Activated naive CD4-positive, alpha-beta T cell treated with anti-CD3 and anti-CD28 coated beads, Interleukin-2, amount 50 U/mL, for 24 hours (primary cell): ENCODE results near the gene SPART.
A peak's percentile ranks its signal among the peaks of the same experiment; 100 is the strongest.
"Not testable (repeated sequence)": the region's sequence is repeated elsewhere in the genome, so short reads cannot be mapped to it uniquely, and the experiment has no call there.

Source experiments
- H3K27ac Mint-ChIP-seq: one replicate; pipeline ENCODE4 v1.8.0; 2021; ENCODE audit warnings: mild to moderate bottlenecking, mixed read lengths
- H3K27me3 Mint-ChIP-seq: one replicate; pipeline ENCODE4 v1.8.0; 2021; ENCODE audit warnings: mixed read lengths
- H3K36me3 Mint-ChIP-seq: one replicate; pipeline ENCODE4 v1.8.0; 2021; ENCODE audit warnings: mixed read lengths
- H3K4me1 Mint-ChIP-seq: one replicate; pipeline ENCODE4 v1.8.0; 2021; ENCODE audit warnings: mixed read lengths
- H3K4me3 Mint-ChIP-seq: one replicate; pipeline ENCODE4 v1.8.0; 2021; ENCODE audit warnings: mild to moderate bottlenecking, mixed read lengths
- H3K9me3 Mint-ChIP-seq: one replicate; pipeline ENCODE4 v1.8.0; 2021; ENCODE audit warnings: mixed read lengths

SPART gene

DNA sequence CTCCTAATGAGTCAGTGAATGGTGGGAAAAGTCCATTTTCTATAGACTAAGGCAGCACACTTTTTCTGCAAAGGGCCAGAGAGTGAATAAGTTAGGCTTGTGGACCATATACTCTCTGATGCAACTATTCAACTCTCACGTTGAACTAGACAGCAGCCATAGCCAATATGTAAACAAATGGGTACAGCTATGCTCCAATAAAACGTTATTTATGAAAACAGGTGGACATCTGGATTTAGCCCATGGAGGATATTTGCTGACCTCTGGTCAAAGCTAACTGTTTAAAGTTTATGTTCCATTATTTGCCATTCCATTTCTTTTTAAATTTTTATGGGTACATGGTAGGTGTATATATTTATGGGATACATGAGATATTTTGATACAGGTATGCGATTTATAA is 43.9 kb downstream of the SPART start:
- Mint-ChIP-seq H3K4me3 (no peak overlapping the region), H3K4me1 (peaks cover 10% of the 10 kb centered on the region), H3K27ac (no peak overlapping the region), H3K36me3 (peaks cover 3% of the 10 kb centered on the region), H3K9me3 (no peaks in the 10 kb centered on the region), H3K27me3 (peaks cover 10% of the 10 kb centered on the region)

DNA sequence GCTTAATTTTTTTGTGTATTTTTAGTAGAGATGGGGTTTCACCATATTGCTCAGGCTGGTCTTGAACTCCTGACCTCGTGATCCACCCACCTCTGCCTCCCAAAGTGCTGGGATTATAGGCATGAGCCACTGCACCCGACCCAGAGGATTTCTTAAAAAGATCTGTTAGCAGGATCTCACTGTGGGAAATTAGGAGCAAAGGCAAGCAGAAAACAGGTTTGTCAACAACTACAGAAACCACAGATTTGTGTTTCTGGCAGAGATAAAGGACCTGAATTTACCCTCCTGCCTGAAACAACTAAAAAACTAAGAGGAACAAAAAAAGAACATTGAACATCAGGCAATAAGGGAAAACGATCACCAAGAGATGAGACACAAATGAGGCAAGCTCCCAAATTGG is 46.7 kb downstream of the SPART start:
- H3K9me3 Mint-ChIP-seq, H3K36me3 Mint-ChIP-seq, H3K27ac Mint-ChIP-seq, H3K4me3 Mint-ChIP-seq: not testable (repeated sequence)
- Mint-ChIP-seq H3K27me3 (peaks cover 25% of the 10 kb centered on the region), H3K4me1 (peaks cover 15% of the 10 kb centered on the region)

DNA sequence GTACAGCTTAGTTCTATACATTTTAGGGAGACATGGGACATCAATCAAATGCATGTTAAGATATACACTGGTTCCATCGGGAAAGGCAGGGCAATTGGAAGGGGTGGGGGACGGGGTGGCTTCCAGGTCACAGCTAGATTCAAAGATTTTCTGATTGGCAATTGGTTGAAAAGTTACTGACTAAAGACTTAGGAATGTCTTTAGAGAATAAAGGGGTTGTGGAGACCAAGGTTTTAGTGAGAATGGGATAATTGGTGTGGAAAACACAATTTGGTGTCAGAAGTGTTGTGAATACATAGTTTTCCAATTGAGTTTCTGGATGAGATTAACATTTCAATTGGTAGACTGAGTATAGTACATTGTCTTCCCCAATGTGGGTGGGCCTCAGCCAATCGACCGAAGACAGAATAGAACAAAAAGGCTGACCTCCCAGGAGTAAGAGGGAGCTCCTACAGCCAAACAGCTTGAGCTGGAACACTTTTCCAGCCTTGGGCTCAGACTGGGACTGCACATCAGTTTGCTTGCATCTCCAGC is 47.6 kb downstream of the SPART start:
- peak overlapping the region; percentile 87 for H3K4me3 Mint-ChIP-seq
- H3K27me3 Mint-ChIP-seq: peaks cover 26% of the 10 kb centered on the region
- H3K9me3 Mint-ChIP-seq: no peaks in the 10 kb centered on the region
- no peaks in the 10 kb centered on the region for H3K36me3 Mint-ChIP-seq
- no peak overlapping the region for H3K27ac Mint-ChIP-seq
- H3K4me1 Mint-ChIP-seq: peaks cover 15% of the 10 kb centered on the region

DNA sequence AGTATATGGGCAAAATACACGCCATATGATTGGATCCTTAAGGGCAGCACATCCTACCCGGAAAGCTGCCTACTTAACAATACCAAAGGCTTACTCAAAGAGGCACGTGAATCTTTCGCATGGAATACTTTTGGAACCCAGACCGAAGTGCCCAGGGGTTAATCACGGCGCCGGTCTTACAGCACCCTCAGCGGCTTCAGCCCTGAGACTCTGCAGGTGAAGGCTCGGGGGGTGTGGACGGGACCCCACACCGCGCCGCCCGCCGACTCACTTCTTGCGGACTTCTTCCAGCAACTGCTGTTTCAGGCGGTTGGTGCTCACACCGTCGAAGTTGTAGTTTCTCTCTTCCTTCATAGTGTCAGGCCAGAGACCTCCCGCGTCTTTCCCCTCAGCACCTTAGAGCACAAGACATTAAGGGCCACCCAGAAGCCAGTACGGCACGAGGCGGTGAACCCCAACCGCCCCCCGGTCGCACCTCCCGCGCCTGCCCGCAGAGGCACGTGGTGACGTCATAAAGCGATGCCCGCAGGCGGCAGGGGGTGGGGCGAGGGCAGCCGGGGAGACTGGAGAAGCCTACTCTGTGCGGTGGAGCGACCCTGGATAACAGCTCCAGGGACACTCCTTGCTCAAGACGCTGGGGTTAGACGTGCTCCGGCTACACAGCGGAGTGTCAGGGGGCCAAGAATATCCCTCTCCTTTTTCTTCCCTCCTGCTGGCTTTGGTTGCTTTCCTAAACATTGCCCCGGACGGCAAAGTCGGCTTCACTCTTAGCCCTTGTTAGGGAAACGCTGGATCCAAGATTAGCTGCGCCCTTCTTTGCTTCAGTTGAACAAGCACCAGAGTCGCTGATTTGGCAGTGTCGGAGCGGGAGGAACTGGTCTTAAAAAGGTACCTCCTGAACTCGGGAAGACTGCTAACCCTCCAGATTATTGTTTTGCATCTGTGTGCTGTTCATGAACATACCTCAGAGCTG is 48.5 kb downstream of the SPART start, which contains the start of gene CCDC169:
TSS of gene CCDC169 (minus strand) at position 449 of the 973 bp plus-strand sequence. CDS start at position 354, 95 bp downstream.
- H3K27ac Mint-ChIP-seq: no peak within 1 kb of the TSS
- peaks cover 27% of the 10 kb centered on the region for H3K27me3 Mint-ChIP-seq
- H3K4me1 Mint-ChIP-seq: peaks cover 15% of the 10 kb centered on the region
- no peaks in the 10 kb centered on the region for H3K9me3 Mint-ChIP-seq
- H3K4me3 Mint-ChIP-seq: peak within 1 kb of the TSS; percentile 87
- no peaks in the 10 kb centered on the region for H3K36me3 Mint-ChIP-seq

DNA sequence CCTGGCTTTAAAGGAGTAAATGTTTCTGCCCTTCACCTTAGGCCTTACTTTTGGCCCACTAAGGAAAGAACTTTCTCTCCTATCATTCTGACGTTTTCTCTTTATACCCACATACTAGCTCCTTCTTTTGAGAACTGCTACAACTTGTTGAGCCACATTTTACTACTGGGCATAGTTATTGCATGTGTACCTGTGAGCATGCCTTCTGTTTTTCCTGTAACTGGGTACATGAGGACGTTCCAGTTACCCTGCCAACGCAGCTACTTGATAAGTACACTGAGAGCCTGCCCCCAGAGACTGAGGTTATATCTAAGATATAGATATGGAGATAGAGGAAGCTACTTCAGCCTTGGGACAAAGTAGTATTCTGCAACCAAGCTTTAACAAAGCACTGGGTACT is 52.1 kb downstream of the SPART start:
- Mint-ChIP-seq H3K27ac (no peak overlapping the region), H3K9me3 (no peaks in the 10 kb centered on the region), H3K36me3 (no peaks in the 10 kb centered on the region), H3K4me1 (peaks cover 15% of the 10 kb centered on the region), H3K27me3 (peaks cover 38% of the 10 kb centered on the region), H3K4me3 (no peak overlapping the region)

DNA sequence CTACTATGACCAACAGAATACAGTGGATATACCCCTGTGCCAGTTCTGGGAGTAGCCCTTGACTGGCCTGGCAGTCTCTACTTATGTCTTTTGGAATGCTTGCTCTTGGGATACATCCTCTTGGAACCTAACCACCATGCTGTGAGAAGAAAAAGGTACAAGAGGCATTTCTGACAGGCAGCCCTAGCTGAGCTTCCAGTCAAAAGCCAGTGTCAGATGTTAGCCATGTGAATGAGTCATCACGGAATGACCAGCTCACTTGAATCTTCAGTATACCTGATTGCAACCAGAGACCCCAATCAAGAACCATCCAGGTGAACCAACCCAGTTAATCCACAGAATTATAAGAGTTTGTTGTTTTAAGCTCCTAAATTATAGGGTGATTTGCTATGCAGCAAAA is 52.7 kb downstream of the SPART start:
- H3K4me3 Mint-ChIP-seq: no peak overlapping the region
- no peaks in the 10 kb centered on the region for H3K36me3 Mint-ChIP-seq
- H3K4me1 Mint-ChIP-seq: peaks cover 15% of the 10 kb centered on the region
- no peaks in the 10 kb centered on the region for H3K9me3 Mint-ChIP-seq
- H3K27me3 Mint-ChIP-seq: peaks cover 37% of the 10 kb centered on the region
- H3K27ac Mint-ChIP-seq: no peak overlapping the region

DNA sequence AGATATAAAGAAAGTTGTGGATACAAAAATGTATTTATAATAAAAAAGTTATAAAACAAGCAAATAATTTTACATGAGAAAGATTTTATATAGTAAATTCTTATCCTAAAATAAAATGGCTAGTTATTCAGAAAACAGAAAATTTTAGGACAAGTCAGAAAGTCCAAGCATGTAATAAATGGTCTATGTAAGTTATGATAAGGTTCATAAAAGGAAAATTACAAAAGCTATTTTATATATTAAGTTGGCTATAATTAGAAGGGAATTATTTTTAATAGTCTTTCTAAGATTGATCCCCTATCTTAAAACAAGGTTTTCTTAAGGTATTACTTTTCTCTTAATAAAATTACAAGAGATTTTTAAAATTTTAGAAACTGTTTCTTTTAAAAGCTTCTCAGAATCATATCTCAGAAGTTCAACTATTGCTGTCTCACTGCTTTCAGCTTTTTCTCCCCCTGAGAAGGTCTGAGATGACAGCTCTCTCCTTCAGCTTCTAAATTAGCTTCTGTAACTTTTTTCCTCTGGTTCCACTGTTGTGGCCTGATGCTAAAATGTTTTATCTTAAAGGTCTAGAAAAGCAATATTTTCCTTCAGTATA is 57.3 kb downstream of the SPART start:
- Mint-ChIP-seq H3K27me3 (peaks cover 18% of the 10 kb centered on the region), H3K4me1 (no peaks in the 10 kb centered on the region), H3K27ac (no peak overlapping the region), H3K36me3 (no peaks in the 10 kb centered on the region), H3K9me3 (no peaks in the 10 kb centered on the region), H3K4me3 (no peak overlapping the region)

DNA sequence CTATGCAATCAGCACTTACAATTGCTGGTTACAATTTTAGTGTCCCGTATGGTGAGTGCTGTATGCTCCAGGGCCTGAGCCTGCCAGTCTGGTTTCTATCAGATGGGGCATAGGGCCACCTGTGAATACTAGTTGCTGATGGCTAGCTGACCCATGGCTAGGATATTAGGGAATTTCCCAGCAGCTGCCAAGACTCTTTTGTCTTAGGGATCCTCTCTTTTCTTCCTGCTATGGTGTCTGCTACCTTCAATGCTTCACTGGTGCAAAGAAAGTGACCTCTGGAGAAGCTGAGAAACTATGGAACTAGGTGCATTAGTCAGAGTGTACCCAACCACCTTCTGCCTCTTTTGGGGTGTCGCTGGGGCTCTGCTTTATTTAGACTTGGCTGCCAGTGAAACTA is 60.2 kb downstream of the SPART start:
- H3K27me3 Mint-ChIP-seq: peaks cover 16% of the 10 kb centered on the region
- H3K27ac Mint-ChIP-seq: no peak overlapping the region
- H3K9me3 Mint-ChIP-seq: no peaks in the 10 kb centered on the region
- no peak overlapping the region for H3K4me3 Mint-ChIP-seq
- H3K4me1 Mint-ChIP-seq: no peaks in the 10 kb centered on the region
- H3K36me3 Mint-ChIP-seq: no peaks in the 10 kb centered on the region

DNA sequence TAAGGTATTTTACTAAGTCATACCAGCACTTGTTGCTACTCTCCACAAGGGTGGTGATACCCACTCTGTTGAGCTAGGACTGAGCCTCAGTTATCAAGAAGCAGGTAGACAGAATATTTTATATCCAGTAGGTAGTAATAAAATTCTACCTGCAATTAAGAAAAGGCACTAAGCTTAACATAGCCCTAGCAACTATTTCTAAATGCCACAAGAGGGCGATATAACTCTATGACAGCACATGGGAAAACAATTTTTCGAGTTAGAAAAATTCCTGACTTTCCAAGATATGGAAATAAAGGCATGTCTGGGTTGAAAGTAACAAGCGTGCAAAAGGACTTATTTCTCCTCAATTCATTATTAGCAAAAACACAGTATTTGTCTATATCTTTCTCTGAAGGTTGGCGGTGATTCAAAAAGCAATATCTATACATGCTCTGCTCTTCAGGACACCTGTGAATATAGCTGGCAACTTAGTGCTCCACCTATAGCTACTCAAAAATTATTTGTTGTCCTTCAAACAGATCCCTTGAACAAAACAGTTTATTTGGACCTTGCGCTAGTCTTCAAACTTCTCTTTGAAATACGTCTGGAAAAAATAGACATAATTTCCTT is 63.3 kb downstream of the SPART start:
- H3K9me3 Mint-ChIP-seq: no peaks in the 10 kb centered on the region
- H3K27ac Mint-ChIP-seq: no peak overlapping the region
- no peaks in the 10 kb centered on the region for H3K36me3 Mint-ChIP-seq
- H3K4me1 Mint-ChIP-seq: no peaks in the 10 kb centered on the region
- no peak overlapping the region for H3K4me3 Mint-ChIP-seq
- peaks cover 9% of the 10 kb centered on the region for H3K27me3 Mint-ChIP-seq

DNA sequence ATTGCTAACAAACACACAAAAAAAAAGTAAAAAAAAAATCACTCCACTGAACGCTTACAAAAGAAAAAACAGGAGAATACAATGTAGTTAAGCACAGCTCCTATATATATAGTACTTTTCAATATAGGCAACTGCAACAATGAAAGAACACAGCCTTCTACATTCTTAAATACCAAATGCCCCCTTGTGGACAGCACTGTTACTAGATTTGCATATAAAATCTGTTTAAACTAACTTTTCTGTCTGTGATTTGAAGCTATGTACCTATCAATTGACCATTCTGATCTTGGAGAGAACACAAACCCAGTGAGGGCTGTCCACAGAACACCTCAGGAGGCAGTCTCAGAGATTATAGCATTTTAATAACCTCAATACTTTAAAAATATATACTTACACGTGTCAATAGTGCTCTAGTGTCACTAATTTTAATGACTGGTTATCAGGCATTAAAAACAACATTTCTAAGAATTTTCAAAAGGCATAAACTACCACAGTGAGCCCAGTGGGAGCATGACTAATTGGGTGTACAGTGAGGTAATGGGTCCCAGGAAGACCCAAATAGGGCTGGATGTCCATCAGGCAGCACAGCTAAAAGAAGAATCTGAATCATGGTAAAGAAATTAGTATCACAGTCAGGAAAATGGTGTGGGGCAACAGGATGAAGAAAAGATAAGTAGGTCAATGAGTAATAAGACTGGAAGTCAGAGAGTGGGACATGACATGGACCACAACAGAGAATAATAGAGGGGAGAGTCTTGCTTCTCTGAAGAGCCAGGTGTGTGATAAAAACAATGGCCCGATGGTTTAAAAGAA is 70.8 kb downstream of the SPART start:
- no peaks in the 10 kb centered on the region for H3K9me3 Mint-ChIP-seq
- peaks cover 1% of the 10 kb centered on the region for H3K27me3 Mint-ChIP-seq
- no peak overlapping the region for H3K27ac Mint-ChIP-seq
- no peaks in the 10 kb centered on the region for H3K36me3 Mint-ChIP-seq
- H3K4me1 Mint-ChIP-seq: no peaks in the 10 kb centered on the region
- no peak overlapping the region for H3K4me3 Mint-ChIP-seq

DNA sequence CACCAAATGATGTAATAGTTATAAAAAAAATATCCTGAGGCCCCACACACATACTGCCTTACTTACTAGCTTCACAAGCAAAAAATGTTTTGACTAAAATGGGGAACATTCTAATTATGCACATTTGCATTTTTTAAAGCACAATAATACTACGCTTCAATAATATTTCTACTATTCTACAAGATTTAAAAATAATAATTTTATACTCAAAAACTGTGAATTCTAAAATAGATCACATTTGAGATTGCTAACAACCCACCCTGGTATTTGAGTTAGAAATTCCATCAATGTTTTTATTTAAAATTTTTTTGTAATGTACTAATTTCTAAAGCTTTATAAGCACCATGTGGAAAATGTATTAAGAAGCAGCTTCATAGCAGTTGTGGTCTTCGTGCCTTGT is 72.8 kb downstream of the SPART start:
- peaks cover 6% of the 10 kb centered on the region for H3K27me3 Mint-ChIP-seq
- H3K9me3 Mint-ChIP-seq: no peaks in the 10 kb centered on the region
- no peaks in the 10 kb centered on the region for H3K4me1 Mint-ChIP-seq
- no peak overlapping the region for H3K4me3 Mint-ChIP-seq
- no peaks in the 10 kb centered on the region for H3K36me3 Mint-ChIP-seq
- H3K27ac Mint-ChIP-seq: no peak overlapping the region

DNA sequence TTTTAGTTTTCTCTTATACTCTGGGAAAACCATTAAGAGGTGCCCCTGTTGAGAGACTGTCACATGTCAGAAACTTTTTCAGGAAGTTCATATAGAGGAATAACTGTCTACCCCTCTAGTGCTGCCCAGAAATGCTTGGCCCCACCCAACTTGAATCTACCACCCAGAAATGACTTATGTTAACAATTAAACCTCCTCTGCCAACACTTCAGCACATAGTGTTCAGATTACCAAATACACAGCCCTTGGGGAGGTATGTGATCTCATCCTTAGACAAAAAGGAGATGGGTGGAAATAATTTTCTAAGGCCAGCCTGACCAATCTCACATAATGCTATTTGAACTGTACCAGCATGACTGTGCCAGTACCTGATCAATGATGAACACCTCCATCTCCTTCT is 84.2 kb downstream of the SPART start:
- Mint-ChIP-seq H3K4me1 (no peaks in the 10 kb centered on the region), H3K36me3 (no peaks in the 10 kb centered on the region), H3K9me3 (no peaks in the 10 kb centered on the region), H3K27me3 (peaks cover 7% of the 10 kb centered on the region), H3K27ac (no peak overlapping the region), H3K4me3 (no peak overlapping the region)

DNA sequence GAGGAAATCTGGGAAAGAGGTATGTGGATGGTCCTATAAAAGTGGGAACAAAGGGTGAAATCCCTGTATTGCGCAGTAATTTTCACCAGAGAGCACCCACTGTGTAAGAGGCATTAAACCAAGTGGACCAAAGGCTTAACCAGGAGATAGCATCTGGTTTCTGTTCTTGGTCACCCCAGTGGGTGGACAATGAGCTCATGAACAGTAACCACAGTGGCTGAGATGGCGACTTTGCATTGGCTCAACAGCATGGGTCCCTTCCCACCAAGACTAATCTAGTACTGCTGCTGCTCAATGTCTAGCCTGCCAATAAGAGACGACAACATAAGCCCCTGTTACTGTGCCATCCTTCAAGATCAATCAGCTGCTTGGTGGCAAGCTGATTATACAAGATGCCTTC is 85.2 kb downstream of the SPART start:
- no peaks in the 10 kb centered on the region for H3K9me3 Mint-ChIP-seq
- no peaks in the 10 kb centered on the region for H3K4me1 Mint-ChIP-seq

DNA sequence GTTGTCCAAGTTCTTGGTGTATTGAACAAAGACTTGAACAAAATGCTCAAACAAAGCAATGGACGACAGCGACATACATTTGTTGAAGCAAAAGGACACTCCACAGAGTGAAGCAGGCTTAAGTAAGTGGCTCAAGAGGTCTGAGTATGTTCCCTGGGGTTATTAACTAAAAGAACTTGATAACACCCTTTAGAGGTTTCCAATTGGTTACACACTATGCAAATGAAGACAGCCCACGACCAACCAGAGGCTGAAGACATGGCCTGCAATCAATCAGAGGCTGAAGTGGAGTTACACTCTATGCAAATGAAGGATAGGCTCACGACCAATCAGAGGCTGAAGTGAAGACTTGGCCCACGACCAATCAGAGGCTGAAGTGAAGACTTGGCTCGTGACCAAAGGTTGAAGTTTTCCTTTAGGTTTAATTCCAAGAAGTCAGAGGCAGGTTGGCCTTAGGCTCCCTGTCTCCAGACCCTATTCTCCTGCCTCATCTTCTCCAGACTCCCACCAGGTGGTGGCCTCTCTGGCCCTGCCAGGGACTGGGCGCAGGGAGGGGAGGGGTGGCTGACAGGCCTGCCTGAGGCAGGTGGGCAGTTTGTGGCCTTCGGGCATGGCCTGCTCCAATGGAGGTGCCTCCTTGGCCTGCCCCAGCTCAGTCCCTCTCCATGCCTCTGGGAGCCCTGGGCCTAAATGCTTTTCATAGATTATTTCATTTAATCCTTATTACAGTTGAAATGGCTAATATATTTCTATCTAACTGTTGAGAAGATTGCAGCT is 86.6 kb downstream of the SPART start:
- H3K9me3 Mint-ChIP-seq: no peaks in the 10 kb centered on the region
- H3K4me1 Mint-ChIP-seq: no peaks in the 10 kb centered on the region
- H3K4me3 Mint-ChIP-seq: no peak overlapping the region
- H3K36me3 Mint-ChIP-seq: no peaks in the 10 kb centered on the region
- no peak overlapping the region for H3K27ac Mint-ChIP-seq
- peaks cover 5% of the 10 kb centered on the region for H3K27me3 Mint-ChIP-seq

More for the DNA sequence above, 85.2 kb downstream of the SPART start:
- Mint-ChIP-seq H3K4me3 (no peak overlapping the region), H3K27me3 (peaks cover 5% of the 10 kb centered on the region), H3K36me3 (no peaks in the 10 kb centered on the region), H3K27ac (no peak overlapping the region)
